Loucy (cell line): ENCODE data around the gene RSPO1.

Source experiments
- H2AFZ ChIP-seq: fragments of 200-600 bp; sonication (generic); 2 replicates; pipeline ENCODE4 v1.6.0; 2016; ENCODE audit warnings: antibody characterized with exemption, mild to moderate bottlenecking, low read length, moderate library complexity
- H3F3A ChIP-seq: fragments of 200-600 bp; 2 replicates; pipeline ENCODE4 v1.6.0; 2016; ENCODE audit warnings: antibody characterized with exemption, low read depth, mild to moderate bottlenecking
- H3K27me3 ChIP-seq: fragments of 200-600 bp; sonication (generic); 2 replicates; pipeline ENCODE4 v1.6.1; 2014; ENCODE audit warnings: low read length, mild to moderate bottlenecking; ENCODE audit not compliant: insufficient read depth, poor library complexity, severe bottlenecking
- H3K36me3 ChIP-seq: fragments of 200-600 bp; sonication (generic); 2 replicates; pipeline ENCODE4 v1.6.1; 2016; ENCODE audit warnings: low read length; ENCODE audit not compliant: insufficient read depth
- H3K4me1 ChIP-seq: fragments of 200-600 bp; sonication (generic); 2 replicates; pipeline ENCODE4 v1.5.1; 2014; ENCODE audit warnings: low read length, mild to moderate bottlenecking; ENCODE audit not compliant: insufficient read depth, poor library complexity, severe bottlenecking
- H3K4me2 ChIP-seq: fragments of 200-600 bp; sonication (generic); 2 replicates; pipeline ENCODE4 v1.6.0; 2014; ENCODE audit warnings: antibody characterized with exemption, low read length, low read depth, mild to moderate bottlenecking; ENCODE audit not compliant: poor library complexity, severe bottlenecking
- H3K4me3 ChIP-seq: fragments of 200-600 bp; sonication (generic); 2 replicates; pipeline ENCODE4 v1.5.1; 2014; ENCODE audit warnings: low read length, mild to moderate bottlenecking, mixed read lengths; ENCODE audit not compliant: poor library complexity, severe bottlenecking
- H3K79me2 ChIP-seq: fragments of 200-600 bp; sonication (generic); 2 replicates; pipeline ENCODE4 v1.6.1; 2014; ENCODE audit warnings: low read length; ENCODE audit not compliant: insufficient read depth
- H3K9ac ChIP-seq: fragments of 200-600 bp; sonication (generic); 2 replicates; pipeline ENCODE4 v1.6.0; 2014; ENCODE audit warnings: mild to moderate bottlenecking, low read depth, low read length, moderate library complexity; ENCODE audit not compliant: poor library complexity, severe bottlenecking
- H3K9me2 ChIP-seq: fragments of 200-600 bp; sonication (generic); replicated peaks from 2 replicates; pipeline ENCODE4 v1.6.1; 2016; ENCODE audit warnings: low read depth, low read length, mixed read lengths
- H3K9me3 ChIP-seq: fragments of 200-600 bp; sonication (generic); 2 replicates; pipeline ENCODE4 v1.6.1; 2014; ENCODE audit warnings: mild to moderate bottlenecking, antibody characterized with exemption, low read length, low read depth; ENCODE audit not compliant: insufficient read depth
- H4K20me1 ChIP-seq: fragments of 200-600 bp; sonication (generic); 2 replicates; pipeline ENCODE4 v1.6.0; 2014; ENCODE audit warnings: antibody characterized with exemption, low read length, mild to moderate bottlenecking; ENCODE audit not compliant: insufficient read depth, poor library complexity, severe bottlenecking
- EZH2phosphoT487 ChIP-seq: fragments of 200-600 bp; IDR thresholded peaks from 2 replicates; pipeline ENCODE4 v1.6.1; 2018; ENCODE audit warnings: antibody characterized with exemption, mild to moderate bottlenecking, moderate library complexity, borderline replicate concordance
- TF ChIP-seq, protein P1 (sequence below): fragments of 200-600 bp; sonication (generic); conservative IDR thresholded peaks from 2 replicates; pipeline ENCODE4 v1.5.1; 2014; ENCODE audit warnings: mild to moderate bottlenecking, antibody characterized with exemption, low read length

The RSPO1 gene

DNA sequence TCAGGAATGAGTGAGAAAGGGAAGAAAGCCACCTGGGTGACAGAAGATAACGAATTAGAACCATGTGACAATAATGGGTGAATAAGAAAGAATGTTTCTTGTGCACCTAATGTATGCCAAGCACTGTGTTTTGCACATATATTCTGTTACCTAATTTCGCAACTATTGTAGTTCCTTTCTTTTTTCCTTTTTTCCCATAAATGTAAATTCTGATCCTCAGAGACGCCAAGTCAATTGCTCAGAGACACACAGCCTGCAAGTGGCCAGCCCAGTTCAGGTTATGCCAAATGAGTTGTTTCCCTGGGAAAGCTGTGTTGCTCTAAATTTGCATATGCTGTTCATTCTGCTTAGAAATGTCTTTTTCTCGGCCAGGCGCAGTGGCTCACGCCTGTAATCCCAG, 1.7 kb upstream of the RSPO1 start:
- no peaks in the 10 kb centered on the region for H3K27me3 ChIP-seq
- TF ChIP-seq EZH2phosphoT487: no peak
- TF ChIP-seq, protein P1, sequence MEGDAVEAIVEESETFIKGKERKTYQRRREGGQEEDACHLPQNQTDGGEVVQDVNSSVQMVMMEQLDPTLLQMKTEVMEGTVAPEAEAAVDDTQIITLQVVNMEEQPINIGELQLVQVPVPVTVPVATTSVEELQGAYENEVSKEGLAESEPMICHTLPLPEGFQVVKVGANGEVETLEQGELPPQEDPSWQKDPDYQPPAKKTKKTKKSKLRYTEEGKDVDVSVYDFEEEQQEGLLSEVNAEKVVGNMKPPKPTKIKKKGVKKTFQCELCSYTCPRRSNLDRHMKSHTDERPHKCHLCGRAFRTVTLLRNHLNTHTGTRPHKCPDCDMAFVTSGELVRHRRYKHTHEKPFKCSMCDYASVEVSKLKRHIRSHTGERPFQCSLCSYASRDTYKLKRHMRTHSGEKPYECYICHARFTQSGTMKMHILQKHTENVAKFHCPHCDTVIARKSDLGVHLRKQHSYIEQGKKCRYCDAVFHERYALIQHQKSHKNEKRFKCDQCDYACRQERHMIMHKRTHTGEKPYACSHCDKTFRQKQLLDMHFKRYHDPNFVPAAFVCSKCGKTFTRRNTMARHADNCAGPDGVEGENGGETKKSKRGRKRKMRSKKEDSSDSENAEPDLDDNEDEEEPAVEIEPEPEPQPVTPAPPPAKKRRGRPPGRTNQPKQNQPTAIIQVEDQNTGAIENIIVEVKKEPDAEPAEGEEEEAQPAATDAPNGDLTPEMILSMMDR: no peak
- no peaks in the 10 kb centered on the region for H3K79me2 ChIP-seq

DNA sequence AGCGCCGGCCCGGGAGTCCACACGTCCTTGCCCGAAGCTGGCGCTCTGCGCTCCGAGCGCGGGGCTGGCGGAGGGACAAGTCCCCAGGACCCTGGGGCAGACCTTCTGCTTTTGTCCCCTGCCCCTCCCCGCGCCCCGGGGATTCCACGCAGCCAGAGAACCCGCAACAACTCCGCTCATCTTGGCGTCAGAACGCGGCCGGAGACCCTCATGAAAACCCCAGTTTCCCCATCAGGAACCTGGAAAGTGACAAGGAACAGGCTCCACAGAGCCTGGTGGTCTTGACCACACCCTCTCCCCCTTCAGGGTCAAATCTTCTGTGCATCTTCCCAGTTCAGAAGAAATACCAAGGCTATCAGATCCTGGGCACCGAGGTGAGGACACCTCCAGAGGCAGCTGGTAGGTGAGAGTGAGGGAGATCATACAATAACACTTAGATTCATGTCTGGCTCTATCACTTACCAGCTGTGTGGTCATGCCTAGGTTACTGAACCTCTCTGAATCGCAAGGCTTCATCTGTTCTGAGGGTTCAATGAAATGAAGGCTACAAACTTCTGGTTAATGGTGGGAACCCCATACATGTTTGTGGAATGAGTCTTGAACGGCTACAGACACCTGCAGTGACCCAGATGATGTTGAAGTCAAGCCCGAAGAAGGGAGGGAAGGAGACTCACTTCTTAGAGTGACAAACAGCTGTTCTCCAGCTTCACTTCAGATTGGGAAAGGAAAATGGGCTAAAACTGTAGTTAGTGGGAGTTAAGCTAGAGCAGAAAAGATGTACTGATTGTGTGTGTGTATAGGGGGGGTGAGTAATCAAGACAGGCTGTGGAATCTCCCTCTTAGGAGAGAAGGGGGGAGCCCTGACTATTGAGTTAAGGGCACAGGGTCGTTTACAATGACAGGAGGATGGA, 555 bp upstream of the RSPO1 start:
- Histone ChIP-seq H3K9me3 (no peaks in the 10 kb centered on the region), H3K27me3 (no peaks in the 10 kb centered on the region), H3K79me2 (no peaks in the 10 kb centered on the region), H3K36me3 (no peaks in the 10 kb centered on the region), H2AFZ (no peak overlapping the region), H3K4me2 (no peak overlapping the region), H4K20me1 (no peaks in the 10 kb centered on the region), H3K4me3 (no peak overlapping the region), H3K9ac (no peak overlapping the region), H3K9me2 (no peaks in the 10 kb centered on the region), H3K4me1 (no peaks in the 10 kb centered on the region), H3F3A (no peaks in the 10 kb centered on the region)
- TF ChIP-seq, protein P1: no peak
- TF ChIP-seq EZH2phosphoT487: no peak

More for the DNA sequence above, 1.7 kb upstream of the RSPO1 start:
- H3K4me2 ChIP-seq: no peak overlapping the region
- no peaks in the 10 kb centered on the region for H3K4me1 ChIP-seq
- H3F3A ChIP-seq: no peaks in the 10 kb centered on the region
- no peaks in the 10 kb centered on the region for H3K36me3 ChIP-seq
- no peak overlapping the region for H2AFZ ChIP-seq
- H3K9ac ChIP-seq: no peak overlapping the region
- H3K9me2 ChIP-seq: no peaks in the 10 kb centered on the region
- H3K4me3 ChIP-seq: no peak overlapping the region
- H3K9me3 ChIP-seq: no peaks in the 10 kb centered on the region
- no peaks in the 10 kb centered on the region for H4K20me1 ChIP-seq

DNA sequence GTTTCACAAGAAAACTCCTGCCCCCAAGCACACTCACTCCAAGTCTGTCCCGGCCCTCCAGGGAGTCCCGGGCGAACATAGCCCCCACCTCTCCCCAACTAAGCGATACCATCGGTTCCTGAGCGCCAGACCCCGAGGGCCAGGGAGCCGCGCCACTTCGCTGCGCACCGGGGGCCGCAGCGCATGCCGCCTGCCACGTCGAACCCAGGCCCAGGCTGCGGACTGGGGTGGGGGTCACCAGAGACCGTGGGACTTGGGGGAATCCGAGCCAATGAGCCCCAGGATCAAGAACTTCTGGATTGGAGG, 801 bp downstream of the RSPO1 start:
- H3K9me3 ChIP-seq: no peaks in the 10 kb centered on the region
- no peak overlapping the region for H3K4me2 ChIP-seq
- no peak overlapping the region for H3K9ac ChIP-seq
- H3K79me2 ChIP-seq: no peaks in the 10 kb centered on the region
- H4K20me1 ChIP-seq: no peaks in the 10 kb centered on the region
- no peaks in the 10 kb centered on the region for H3K4me1 ChIP-seq
- no peak overlapping the region for H2AFZ ChIP-seq
- H3K9me2 ChIP-seq: no peaks in the 10 kb centered on the region
- H3F3A ChIP-seq: no peaks in the 10 kb centered on the region
- TF ChIP-seq, protein P1: no peak
- no peak for TF ChIP-seq EZH2phosphoT487
- no peak overlapping the region for H3K4me3 ChIP-seq
- H3K36me3 ChIP-seq: no peaks in the 10 kb centered on the region
- H3K27me3 ChIP-seq: no peaks in the 10 kb centered on the region
